Bronchial epithelial cell (primary cell): Measurements from ENCODE around the gene NKAIN2. TPM values are rescaled to one million over a fixed set of nuclear protein-coding genes. Genes with fewer than 3 reads are reported as not detected.

Experiments used
- DNase-seq: peaks from one replicate; pipeline ENCODE4 v3.0.0-alpha.2; 2010; ENCODE audit warnings: low read depth
- FAIRE-seq: peaks from 2 replicates; lab custom pipeline; 2011; peaks lifted over from hg19 to GRCh38; lab: Jason Lieb, UNC
- H3K27me3 ChIP-seq: 2 replicates; pipeline ENCODE4 v1.5.1; 2011; ENCODE audit warnings: low read length; ENCODE audit not compliant: control insufficient read depth, insufficient read depth
- H3K36me3 ChIP-seq: 2 replicates; pipeline ENCODE4 v1.5.1; 2011; ENCODE audit warnings: low read length; ENCODE audit not compliant: control insufficient read depth, insufficient read depth
- H3K4me3 ChIP-seq: 2 replicates; pipeline ENCODE4 v1.5.1; 2011; ENCODE audit warnings: mild to moderate bottlenecking, low read depth, low read length, control low read depth
- CTCF ChIP-seq: IDR thresholded peaks from 2 replicates; pipeline ENCODE4 v1.5.1; 2011; ENCODE audit warnings: mild to moderate bottlenecking, moderate library complexity, low read length, control low read depth, inconsistent platforms; ENCODE audit not compliant: insufficient read depth, severe bottlenecking
- total RNA-seq: library from RNA; depleted of rRNA; stranded (reverse); fragments of >200 nt; gene quantifications from 2 replicates; pipeline ENCODE4 v1.2.1, GENCODE V29; 2014

Gene NKAIN2
- total RNA-seq, 1 donor from 2014 or later = under 0.01 TPM

- no peaks in the 10 kb centered on the region for H3K36me3 ChIP-seq
- H3K27me3 ChIP-seq = no peaks in the 10 kb centered on the region
- H3K4me3 ChIP-seq = no peak overlapping the region
- DNase-seq (peak; percentile 21), FAIRE-seq (no peak)
- no peak for TF ChIP-seq CTCF
Measured at GRCh38 chr6:124040655-124041054, 237.0 kb downstream of the NKAIN2 start.

GRCh38 chr6:124052120-124052519, 248.5 kb downstream of the NKAIN2 start:
- TF ChIP-seq CTCF = no peak
- Histone ChIP-seq H3K4me3 (no peak overlapping the region), H3K36me3 (no peaks in the 10 kb centered on the region), H3K27me3 (no peaks in the 10 kb centered on the region)
- DNase-seq (no peak), FAIRE-seq (no peak)

GRCh38 chr6:124053315-124053714, 249.7 kb downstream of the NKAIN2 start:
- no peak for TF ChIP-seq CTCF
- no peak for DNase-seq

GRCh38 chr6:124054034-124054433, 250.4 kb downstream of the NKAIN2 start:
- no peak for FAIRE-seq
- H3K36me3 ChIP-seq = no peaks in the 10 kb centered on the region
- no peak overlapping the region for H3K4me3 ChIP-seq
- no peak for DNase-seq
- no peak for TF ChIP-seq CTCF
- no peaks in the 10 kb centered on the region for H3K27me3 ChIP-seq

More at GRCh38 chr6:124053315-124053714, 249.7 kb downstream of the NKAIN2 start:
- Histone ChIP-seq H3K36me3 (no peaks in the 10 kb centered on the region), H3K4me3 (no peak overlapping the region), H3K27me3 (no peaks in the 10 kb centered on the region)
- FAIRE-seq = no peak

- H3K4me3 ChIP-seq = no peak overlapping the region
- no peaks in the 10 kb centered on the region for H3K27me3 ChIP-seq
- no peaks in the 10 kb centered on the region for H3K36me3 ChIP-seq
- FAIRE-seq (no peak), DNase-seq (no peak)
- no peak for TF ChIP-seq CTCF
Measured at GRCh38 chr6:124055395-124055794, 251.7 kb downstream of the NKAIN2 start.

GRCh38 chr6:124055963-124056362, 252.3 kb downstream of the NKAIN2 start:
- DNase-seq (no peak), FAIRE-seq (no peak)
- no peak overlapping the region for H3K4me3 ChIP-seq
- TF ChIP-seq CTCF = no peak
- no peaks in the 10 kb centered on the region for H3K27me3 ChIP-seq
- H3K36me3 ChIP-seq = no peaks in the 10 kb centered on the region
